HepG2 (cell line): Measurements from ENCODE around the gene TNS1. TPM values are rescaled to one million over a fixed set of nuclear protein-coding genes. Genes with fewer than 3 reads are reported as not detected.

Experiments
- MXI1 ChIP-seq: IDR thresholded peaks from 3 replicates; pipeline ENCODE4 v1.6.1; 2012; ENCODE audit warnings: low read depth, low read length, inconsistent platforms, borderline replicate concordance
- NFE2 ChIP-seq: sonication (generic); formaldehyde crosslinking; IDR thresholded peaks from 2 replicates; pipeline ENCODE4 v1.4.0; 2020; ENCODE audit warnings: missing genetic modification reagents
- NFRKB ChIP-seq: fragments of 450-650 bp; IDR thresholded peaks from 2 replicates; pipeline ENCODE4 v1.6.1; 2017
- NR3C1 ChIP-seq: sonication (generic); formaldehyde crosslinking; IDR thresholded peaks from 2 replicates; pipeline ENCODE4 v1.4.0; 2020; ENCODE audit warnings: missing genetic modification reagents
- SCMH1 ChIP-seq: sonication (generic); formaldehyde crosslinking; IDR thresholded peaks from 2 replicates; pipeline ENCODE4 v1.9.0; 2021; ENCODE audit warnings: missing genetic modification reagents, mild to moderate bottlenecking, borderline replicate concordance
- SP1 ChIP-seq, 2 experiments: fragments of 450-650 bp in 1 of 2; sonication (generic) in 1 of 2; formaldehyde crosslinking in 1 of 2; IDR thresholded peaks; 2 replicates each; pipeline versions ENCODE4 v1.4.0 to v1.6.1; 2016 to 2020; ENCODE audit warnings: missing genetic modification reagents in 1 of 2
- SUZ12 ChIP-seq: fragments of 150-350 bp; IDR thresholded peaks from 2 replicates; pipeline ENCODE4 v1.6.1; 2014; ENCODE audit warnings: low read depth, low read length
- ZBTB1 ChIP-seq: sonication (generic); formaldehyde crosslinking; IDR thresholded peaks from 2 replicates; pipeline ENCODE4 v1.4.0; 2020; ENCODE audit warnings: missing genetic modification reagents, borderline replicate concordance
- ZBTB8A ChIP-seq: sonication (generic); formaldehyde crosslinking; IDR thresholded peaks from 2 replicates; pipeline ENCODE4 v1.4.0; 2020; ENCODE audit warnings: mild to moderate bottlenecking, low read depth, missing genetic modification reagents, borderline replicate concordance
- ZNF160 ChIP-seq: sonication (generic); formaldehyde crosslinking; IDR thresholded peaks from 2 replicates; pipeline ENCODE4 v1.8.0; 2022; ENCODE audit warnings: mild to moderate bottlenecking, inconsistent platforms, missing genetic modification reagents
- ZNF546 ChIP-seq: sonication (generic); formaldehyde crosslinking; conservative IDR thresholded peaks from 2 replicates; pipeline ENCODE4 v1.8.1; 2023; ENCODE audit warnings: mild to moderate bottlenecking, missing genetic modification reagents
- polyA plus RNA-seq, 8 experiments: library from polyadenylated mRNA; depleted of rRNA in 3 of 8; stranded (reverse) in 7 of 8; unstranded in 1 of 8; fragments of >200 nt; fragmentation: Illumina TruSeq in 4 of 8; extraction: Trizol in 4 of 8; gene quantifications; 2 replicates each; pipeline versions ENCODE4 v1.2.1 to v1.2.3, GENCODE V29; 2011 to 2016; ENCODE audit warnings: low read depth in 4 of 8, missing spikeins in 1 of 8, mixed read lengths in 1 of 8; ENCODE audit not compliant: insufficient read depth in 1 of 8
- total RNA-seq, 5 experiments: library from RNA; depleted of rRNA; stranded (reverse); fragments of >200 nt; fragmentation: Illumina TruSeq; extraction: Trizol; gene quantifications; 2 replicates each; pipeline ENCODE4 v1.2.3, GENCODE V29; 2016; ENCODE audit warnings: low read depth in 1 of 5
- TF ChIP-seq, protein P1 (sequence below): sonication (generic); formaldehyde crosslinking; IDR thresholded peaks from 2 replicates; pipeline ENCODE4 v1.5.0; 2020; ENCODE audit warnings: missing genetic modification reagents
- TF ChIP-seq, protein P2 (sequence below): sonication (generic); formaldehyde crosslinking; IDR thresholded peaks from 2 replicates; pipeline ENCODE4 v1.4.0; 2020; ENCODE audit warnings: mild to moderate bottlenecking, missing genetic modification reagents
- TF ChIP-seq, protein P3 (sequence below): sonication (generic); formaldehyde crosslinking; conservative IDR thresholded peaks from 2 replicates; pipeline ENCODE4 v1.4.0; 2020; ENCODE audit warnings: missing genetic modification reagents
- TF ChIP-seq, protein P4 (sequence below): sonication (generic); formaldehyde crosslinking; IDR thresholded peaks from 2 replicates; pipeline ENCODE4 v1.5.1; 2020; ENCODE audit warnings: missing genetic modification reagents, mild to moderate bottlenecking, borderline replicate concordance
- TF ChIP-seq, protein P5 (sequence below): sonication (generic); formaldehyde crosslinking; IDR thresholded peaks from one replicate; pipeline ENCODE4 v1.5.1; 2020; ENCODE audit warnings: mild to moderate bottlenecking, missing genetic modification reagents; ENCODE audit errors: not compliant biosample characterization

The TNS1 gene
- total and polyA plus RNA-seq, 2 of the 13 experiments (the other 11 are each of a cell fraction or from before 2014, with no cell fraction given), result 1.9 to 118 TPM

DNA sequence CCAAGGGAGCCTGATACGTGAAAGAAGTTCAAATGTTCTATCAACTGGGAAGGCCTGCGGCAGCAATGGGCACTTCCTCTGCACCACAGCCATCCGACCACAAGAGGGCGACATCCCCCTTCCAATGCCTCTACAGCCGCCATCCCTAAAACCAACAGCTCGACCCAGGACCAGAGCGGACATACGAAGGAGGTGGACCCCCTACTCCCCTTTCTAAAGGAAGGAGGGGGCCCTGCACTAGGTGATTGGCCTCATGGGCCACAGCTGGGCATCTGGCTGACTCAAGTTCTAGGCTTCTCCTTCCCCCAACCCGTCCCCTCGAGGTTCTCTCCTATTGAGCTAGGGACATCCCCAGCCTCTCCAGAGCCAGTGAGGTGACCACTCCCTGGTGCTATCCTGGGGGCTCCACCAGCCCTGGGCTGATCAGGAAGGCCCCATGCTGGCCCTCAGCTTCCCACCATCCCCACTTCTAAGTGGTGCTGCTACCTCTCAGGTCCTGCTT lies 217.2 kb downstream of the TNS1 start (continued):
- TF ChIP-seq, protein P1, sequence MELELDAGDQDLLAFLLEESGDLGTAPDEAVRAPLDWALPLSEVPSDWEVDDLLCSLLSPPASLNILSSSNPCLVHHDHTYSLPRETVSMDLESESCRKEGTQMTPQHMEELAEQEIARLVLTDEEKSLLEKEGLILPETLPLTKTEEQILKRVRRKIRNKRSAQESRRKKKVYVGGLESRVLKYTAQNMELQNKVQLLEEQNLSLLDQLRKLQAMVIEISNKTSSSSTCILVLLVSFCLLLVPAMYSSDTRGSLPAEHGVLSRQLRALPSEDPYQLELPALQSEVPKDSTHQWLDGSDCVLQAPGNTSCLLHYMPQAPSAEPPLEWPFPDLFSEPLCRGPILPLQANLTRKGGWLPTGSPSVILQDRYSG, result no peak
- TF ChIP-seq SCMH1 (CRISPR knock-in tag) (no peak), ZNF160 (CRISPR knock-in tag) (no peak), SP1 (IDR thresholded peaks at IDR 0.05) (no peak), SP1 (CRISPR knock-in tag; IDR thresholded peaks at IDR 0.05) (no peak), ZBTB8A (CRISPR knock-in tag) (no peak), NFRKB (no peak), NR3C1 (CRISPR knock-in tag) (no peak), MXI1 (no peak; the same call in 2 of the 3 replicates), SUZ12 (no peak), ZNF546 (CRISPR knock-in tag) (no peak), ZBTB1 (CRISPR knock-in tag) (no peak), NFE2 (CRISPR knock-in tag) (no peak)
- TF ChIP-seq, protein P2, sequence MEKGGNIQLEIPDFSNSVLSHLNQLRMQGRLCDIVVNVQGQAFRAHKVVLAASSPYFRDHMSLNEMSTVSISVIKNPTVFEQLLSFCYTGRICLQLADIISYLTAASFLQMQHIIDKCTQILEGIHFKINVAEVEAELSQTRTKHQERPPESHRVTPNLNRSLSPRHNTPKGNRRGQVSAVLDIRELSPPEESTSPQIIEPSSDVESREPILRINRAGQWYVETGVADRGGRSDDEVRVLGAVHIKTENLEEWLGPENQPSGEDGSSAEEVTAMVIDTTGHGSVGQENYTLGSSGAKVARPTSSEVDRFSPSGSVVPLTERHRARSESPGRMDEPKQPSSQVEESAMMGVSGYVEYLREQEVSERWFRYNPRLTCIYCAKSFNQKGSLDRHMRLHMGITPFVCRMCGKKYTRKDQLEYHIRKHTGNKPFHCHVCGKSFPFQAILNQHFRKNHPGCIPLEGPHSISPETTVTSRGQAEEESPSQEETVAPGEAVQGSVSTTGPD (CRISPR knock-in tag), result no peak
- TF ChIP-seq, protein P3, sequence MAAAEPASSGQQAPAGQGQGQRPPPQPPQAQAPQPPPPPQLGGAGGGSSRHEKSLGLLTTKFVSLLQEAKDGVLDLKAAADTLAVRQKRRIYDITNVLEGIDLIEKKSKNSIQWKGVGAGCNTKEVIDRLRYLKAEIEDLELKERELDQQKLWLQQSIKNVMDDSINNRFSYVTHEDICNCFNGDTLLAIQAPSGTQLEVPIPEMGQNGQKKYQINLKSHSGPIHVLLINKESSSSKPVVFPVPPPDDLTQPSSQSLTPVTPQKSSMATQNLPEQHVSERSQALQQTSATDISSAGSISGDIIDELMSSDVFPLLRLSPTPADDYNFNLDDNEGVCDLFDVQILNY (CRISPR knock-in tag), result no peak
- TF ChIP-seq, protein P4, sequence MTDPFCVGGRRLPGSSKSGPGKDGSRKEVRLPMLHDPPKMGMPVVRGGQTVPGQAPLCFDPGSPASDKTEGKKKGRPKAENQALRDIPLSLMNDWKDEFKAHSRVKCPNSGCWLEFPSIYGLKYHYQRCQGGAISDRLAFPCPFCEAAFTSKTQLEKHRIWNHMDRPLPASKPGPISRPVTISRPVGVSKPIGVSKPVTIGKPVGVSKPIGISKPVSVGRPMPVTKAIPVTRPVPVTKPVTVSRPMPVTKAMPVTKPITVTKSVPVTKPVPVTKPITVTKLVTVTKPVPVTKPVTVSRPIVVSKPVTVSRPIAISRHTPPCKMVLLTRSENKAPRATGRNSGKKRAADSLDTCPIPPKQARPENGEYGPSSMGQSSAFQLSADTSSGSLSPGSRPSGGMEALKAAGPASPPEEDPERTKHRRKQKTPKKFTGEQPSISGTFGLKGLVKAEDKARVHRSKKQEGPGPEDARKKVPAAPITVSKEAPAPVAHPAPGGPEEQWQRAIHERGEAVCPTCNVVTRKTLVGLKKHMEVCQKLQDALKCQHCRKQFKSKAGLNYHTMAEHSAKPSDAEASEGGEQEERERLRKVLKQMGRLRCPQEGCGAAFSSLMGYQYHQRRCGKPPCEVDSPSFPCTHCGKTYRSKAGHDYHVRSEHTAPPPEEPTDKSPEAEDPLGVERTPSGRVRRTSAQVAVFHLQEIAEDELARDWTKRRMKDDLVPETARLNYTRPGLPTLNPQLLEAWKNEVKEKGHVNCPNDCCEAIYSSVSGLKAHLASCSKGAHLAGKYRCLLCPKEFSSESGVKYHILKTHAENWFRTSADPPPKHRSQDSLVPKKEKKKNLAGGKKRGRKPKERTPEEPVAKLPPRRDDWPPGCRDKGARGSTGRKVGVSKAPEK, result no peak
- TF ChIP-seq, protein P5, sequence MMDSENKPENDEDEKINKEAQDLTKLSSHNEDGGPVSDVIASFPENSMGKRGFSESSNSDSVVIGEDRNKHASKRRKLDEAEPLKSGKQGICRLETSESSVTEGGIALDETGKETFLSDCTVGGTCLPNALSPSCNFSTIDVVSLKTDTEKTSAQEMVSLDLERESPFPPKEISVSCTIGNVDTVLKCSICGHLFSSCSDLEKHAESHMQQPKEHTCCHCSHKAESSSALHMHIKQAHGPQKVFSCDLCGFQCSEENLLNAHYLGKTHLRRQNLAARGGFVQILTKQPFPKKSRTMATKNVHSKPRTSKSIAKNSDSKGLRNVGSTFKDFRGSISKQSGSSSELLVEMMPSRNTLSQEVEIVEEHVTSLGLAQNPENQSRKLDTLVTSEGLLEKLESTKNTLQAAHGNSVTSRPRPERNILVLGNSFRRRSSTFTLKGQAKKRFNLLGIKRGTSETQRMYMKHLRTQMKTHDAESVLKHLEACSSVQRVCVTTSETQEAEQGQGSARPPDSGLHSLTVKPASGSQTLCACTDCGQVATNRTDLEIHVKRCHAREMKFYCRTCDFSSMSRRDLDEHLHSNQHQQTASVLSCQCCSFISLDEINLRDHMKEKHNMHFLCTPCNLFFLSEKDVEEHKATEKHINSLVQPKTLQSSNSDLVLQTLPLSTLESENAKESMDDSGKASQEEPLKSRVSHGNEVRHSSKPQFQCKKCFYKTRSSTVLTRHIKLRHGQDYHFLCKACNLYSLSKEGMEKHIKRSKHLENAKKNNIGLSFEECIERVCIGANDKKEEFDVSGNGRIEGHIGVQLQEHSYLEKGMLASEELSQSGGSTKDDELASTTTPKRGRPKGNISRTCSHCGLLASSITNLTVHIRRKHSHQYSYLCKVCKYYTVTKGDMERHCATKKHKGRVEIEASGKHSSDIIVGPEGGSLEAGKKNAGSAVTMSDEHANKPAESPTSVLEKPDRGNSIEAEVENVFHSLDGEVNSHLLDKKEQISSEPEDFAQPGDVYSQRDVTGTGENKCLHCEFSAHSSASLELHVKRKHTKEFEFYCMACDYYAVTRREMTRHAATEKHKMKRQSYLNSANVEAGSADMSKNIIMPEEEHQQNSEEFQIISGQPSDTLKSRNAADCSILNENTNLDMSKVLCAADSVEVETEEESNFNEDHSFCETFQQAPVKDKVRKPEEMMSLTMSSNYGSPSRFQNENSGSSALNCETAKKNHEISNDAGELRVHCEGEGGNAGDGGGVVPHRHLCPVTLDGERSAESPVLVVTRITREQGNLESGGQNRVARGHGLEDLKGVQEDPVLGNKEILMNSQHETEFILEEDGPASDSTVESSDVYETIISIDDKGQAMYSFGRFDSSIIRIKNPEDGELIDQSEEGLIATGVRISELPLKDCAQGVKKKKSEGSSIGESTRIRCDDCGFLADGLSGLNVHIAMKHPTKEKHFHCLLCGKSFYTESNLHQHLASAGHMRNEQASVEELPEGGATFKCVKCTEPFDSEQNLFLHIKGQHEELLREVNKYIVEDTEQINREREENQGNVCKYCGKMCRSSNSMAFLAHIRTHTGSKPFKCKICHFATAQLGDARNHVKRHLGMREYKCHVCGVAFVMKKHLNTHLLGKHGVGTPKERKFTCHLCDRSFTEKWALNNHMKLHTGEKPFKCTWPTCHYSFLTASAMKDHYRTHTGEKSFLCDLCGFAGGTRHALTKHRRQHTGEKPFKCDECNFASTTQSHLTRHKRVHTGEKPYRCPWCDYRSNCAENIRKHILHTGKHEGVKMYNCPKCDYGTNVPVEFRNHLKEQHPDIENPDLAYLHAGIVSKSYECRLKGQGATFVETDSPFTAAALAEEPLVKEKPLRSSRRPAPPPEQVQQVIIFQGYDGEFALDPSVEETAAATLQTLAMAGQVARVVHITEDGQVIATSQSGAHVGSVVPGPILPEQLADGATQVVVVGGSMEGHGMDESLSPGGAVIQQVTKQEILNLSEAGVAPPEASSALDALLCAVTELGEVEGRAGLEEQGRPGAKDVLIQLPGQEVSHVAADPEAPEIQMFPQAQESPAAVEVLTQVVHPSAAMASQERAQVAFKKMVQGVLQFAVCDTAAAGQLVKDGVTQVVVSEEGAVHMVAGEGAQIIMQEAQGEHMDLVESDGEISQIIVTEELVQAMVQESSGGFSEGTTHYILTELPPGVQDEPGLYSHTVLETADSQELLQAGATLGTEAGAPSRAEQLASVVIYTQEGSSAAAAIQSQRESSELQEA (CRISPR knock-in tag), result peak; percentile 59
